Muscle of leg (tissue), 11 donors: ENCODE data around the gene ZBTB22. TPM values are rescaled to one million over a fixed set of nuclear protein-coding genes. Genes with fewer than 3 reads are reported as not detected.
A peak's percentile ranks its signal among the peaks of the same experiment; 100 is the strongest.

Source experiments
- DNase-seq: peaks from one replicate; pipeline ENCODE4 v3.0.0; 2013
- H3K27ac ChIP-seq: one replicate; pipeline ENCODE4 v1.5.1; 2013; ENCODE audit warnings: mild to moderate bottlenecking, low read length, control low read depth
- H3K27me3 ChIP-seq: one replicate; pipeline ENCODE4 v1.6.1; 2013; ENCODE audit warnings: low read length; ENCODE audit not compliant: control insufficient read depth, insufficient read depth
- H3K36me3 ChIP-seq: one replicate; pipeline ENCODE4 v1.6.1; 2013; ENCODE audit warnings: low read length; ENCODE audit not compliant: control insufficient read depth, insufficient read depth
- H3K4me1 ChIP-seq: one replicate; pipeline ENCODE4 v1.6.1; 2013; ENCODE audit warnings: low read length; ENCODE audit not compliant: control insufficient read depth, insufficient read depth
- H3K4me3 ChIP-seq: one replicate; pipeline ENCODE4 v1.5.1; 2013; ENCODE audit warnings: low read length, control low read depth
- H3K9me3 ChIP-seq: replicated peaks from 2 replicates; pipeline ENCODE4 v1.6.1; 2013; ENCODE audit warnings: low read depth, low read length; ENCODE audit not compliant: control insufficient read depth
- WGBS: methylation state at CpG from one replicate; pipeline ENCODE4 v1.1.5; 2013; ENCODE audit warnings: missing lambda C conversion rate; ENCODE audit not compliant: insufficient coverage; 5-methylcytosine and 5-hydroxymethylcytosine counted together
- polyA plus RNA-seq, 8 donors: library from polyadenylated mRNA; unstranded; fragments of 120-200 nt; gene quantifications; one replicate each; pipeline versions ENCODE4 v1.2.1 to v1.2.3, GENCODE V29; 2013; ENCODE audit warnings: inconsistent platforms in 1 of 8, low replicate concordance in 1 of 8; ENCODE audit not compliant: insufficient read length in 8 of 8, insufficient read depth in 1 of 8
- total RNA-seq: library from RNA; stranded (reverse); fragments of 120-200 nt; gene quantifications from one replicate; pipeline ENCODE4 v1.2.4, GENCODE V29; 2013

ZBTB22 gene
- total and polyA plus RNA-seq, 9 donors, result 13.7 to 18.6 (median 15.8) TPM

GRCh38 chr6:33305052-33305451, 12.5 kb downstream of the ZBTB22 start:
- Histone ChIP-seq H3K9me3 (no peaks in the 10 kb centered on the region), H3K4me3 (no peak overlapping the region), H3K36me3 (peaks cover 40% of the 10 kb centered on the region), H3K27ac (no peak overlapping the region), H3K27me3 (no peaks in the 10 kb centered on the region), H3K4me1 (peaks cover 3% of the 10 kb centered on the region)
- 82% methylated on average over 8 of the region's 8 CpGs for WGBS
- DNase-seq, result no peak

- Histone ChIP-seq H3K4me3 (no peak overlapping the region), H3K27me3 (no peaks in the 10 kb centered on the region), H3K9me3 (no peaks in the 10 kb centered on the region), H3K27ac (no peak overlapping the region), H3K36me3 (peaks cover 40% of the 10 kb centered on the region), H3K4me1 (peaks cover 5% of the 10 kb centered on the region)
- DNase-seq, result no peak
- no CpG with 5 or more reads among the region's 16 CpGs for WGBS
Observed at GRCh38 chr6:33304216-33304615, 13.3 kb downstream of the ZBTB22 start.

DNA sequence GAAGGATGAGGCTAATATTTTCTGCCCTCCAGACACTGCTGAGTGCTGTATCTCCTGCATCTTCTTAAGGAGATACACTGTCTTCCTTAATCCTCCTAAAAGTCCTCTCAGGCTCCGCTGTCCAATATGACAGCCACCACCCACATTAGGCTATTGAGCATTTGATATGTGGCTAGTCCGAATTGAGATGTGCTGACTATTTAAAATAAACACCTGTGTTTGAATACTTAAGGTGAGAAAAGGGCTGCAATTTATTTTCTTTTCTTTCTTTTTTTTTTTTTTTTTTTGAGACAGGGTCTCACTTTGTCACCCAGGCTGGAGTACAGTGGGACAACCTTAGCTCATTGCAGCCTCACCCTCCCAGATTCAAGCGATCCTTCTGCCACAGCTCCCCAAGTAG, 15.7 kb downstream of the ZBTB22 start:
- Histone ChIP-seq H3K27me3 (no peaks in the 10 kb centered on the region), H3K36me3 (peaks cover 34% of the 10 kb centered on the region), H3K27ac (no peak overlapping the region), H3K4me1 (peaks cover 16% of the 10 kb centered on the region), H3K9me3 (no peaks in the 10 kb centered on the region), H3K4me3 (no peak overlapping the region)
- no CpG with 5 or more reads among the region's 3 CpGs for WGBS
- no peak for DNase-seq

DNA sequence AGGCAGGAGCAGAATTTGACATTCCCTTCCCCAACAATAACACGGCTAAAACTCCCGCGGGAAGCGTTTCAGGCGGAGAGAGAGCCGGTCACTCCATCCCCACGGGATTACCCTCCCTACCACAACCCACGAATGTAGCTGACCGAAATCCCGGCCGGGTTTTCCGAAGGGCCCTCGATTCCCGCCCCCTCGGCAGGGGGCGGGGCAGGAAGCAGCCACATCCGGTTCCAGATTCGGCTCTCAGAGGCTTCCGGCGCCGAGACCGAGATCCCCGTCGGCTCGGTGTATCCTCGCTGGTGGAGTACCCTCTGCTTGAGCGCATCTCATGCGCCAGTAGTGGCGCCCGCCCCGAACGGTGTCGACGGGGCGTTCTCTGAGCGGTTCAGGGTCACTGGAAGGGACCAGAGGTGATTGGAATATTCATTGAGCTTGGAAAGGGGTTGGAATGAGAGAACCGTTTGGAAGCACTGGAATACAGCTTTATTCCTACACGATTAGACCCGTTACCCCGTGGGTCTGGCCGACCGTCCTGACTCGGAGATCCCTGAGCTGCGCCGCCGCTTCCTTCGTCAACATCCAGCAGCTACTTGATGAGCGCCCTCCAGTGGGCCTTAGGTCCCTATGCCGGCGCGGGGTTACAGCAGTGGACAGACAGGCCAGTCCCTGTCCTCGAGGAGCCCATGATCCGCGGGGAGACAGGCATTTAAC, 18.2 kb downstream of the ZBTB22 start:
- peak; percentile 97 for DNase-seq

GRCh38 chr6:33298773-33299236, 18.7 kb downstream of the ZBTB22 start, which contains the start of gene RGL2:
Gene RGL2, minus strand, starts transcription at chr6:33298942. Its CDS starts 332 bp downstream, at chr6:33298610.
- Histone ChIP-seq H3K9me3 (no peaks in the 10 kb centered on the region), H3K4me3 (peak within 1 kb of the TSS; percentile 88), H3K4me1 (peaks cover 16% of the 10 kb centered on the region), H3K27me3 (no peaks in the 10 kb centered on the region), H3K36me3 (peaks cover 39% of the 10 kb centered on the region), H3K27ac (peak within 1 kb of the TSS; percentile 93)
- peak; percentile 94 for DNase-seq
- 0% methylated on average over 8 of the region's 34 CpGs for WGBS

More for the DNA sequence above, 18.2 kb downstream of the ZBTB22 start:
- 1% methylated on average over 53 of the region's 54 CpGs for WGBS
- H3K9me3 ChIP-seq, result no peaks in the 10 kb centered on the region
- peaks cover 16% of the 10 kb centered on the region for H3K4me1 ChIP-seq
- H3K27ac ChIP-seq, result peak overlapping the region; percentile 93
- H3K36me3 ChIP-seq, result peaks cover 40% of the 10 kb centered on the region
- peak overlapping the region; percentile 88 for H3K4me3 ChIP-seq
- no peaks in the 10 kb centered on the region for H3K27me3 ChIP-seq

GRCh38 chr6:33297956-33298772, 19.4 kb downstream of the ZBTB22 start:
- H3K4me1 ChIP-seq, result peaks cover 16% of the 10 kb centered on the region
- peaks cover 43% of the 10 kb centered on the region for H3K36me3 ChIP-seq
- DNase-seq, result peak; percentile 97
- peak overlapping the region; percentile 88 for H3K4me3 ChIP-seq
- H3K9me3 ChIP-seq, result no peaks in the 10 kb centered on the region
- under 1% methylated on average over 21 of the region's 42 CpGs for WGBS
- no peaks in the 10 kb centered on the region for H3K27me3 ChIP-seq
- H3K27ac ChIP-seq, result peak overlapping the region; percentile 93

- Histone ChIP-seq H3K27me3 (no peaks in the 10 kb centered on the region), H3K4me1 (peaks cover 16% of the 10 kb centered on the region), H3K36me3 (peaks cover 43% of the 10 kb centered on the region), H3K4me3 (peak overlapping the region; percentile 36), H3K27ac (peak overlapping the region; percentile 88), H3K9me3 (no peaks in the 10 kb centered on the region)
- 4% methylated on average over 5 of the region's 16 CpGs for WGBS
- DNase-seq, result peak; percentile 60
Observed at GRCh38 chr6:33297406-33297955, 20.1 kb downstream of the ZBTB22 start.

- peaks cover 49% of the 10 kb centered on the region for H3K36me3 ChIP-seq
- 53% methylated on average over 3 of the region's 12 CpGs for WGBS
- no peak for DNase-seq
- H3K4me3 ChIP-seq, result peak overlapping the region; percentile 36
- H3K27me3 ChIP-seq, result no peaks in the 10 kb centered on the region
- peak overlapping the region; percentile 88 for H3K27ac ChIP-seq
- no peaks in the 10 kb centered on the region for H3K9me3 ChIP-seq
- H3K4me1 ChIP-seq, result peaks cover 16% of the 10 kb centered on the region
Observed at GRCh38 chr6:33296797-33297405, 20.6 kb downstream of the ZBTB22 start.

DNA sequence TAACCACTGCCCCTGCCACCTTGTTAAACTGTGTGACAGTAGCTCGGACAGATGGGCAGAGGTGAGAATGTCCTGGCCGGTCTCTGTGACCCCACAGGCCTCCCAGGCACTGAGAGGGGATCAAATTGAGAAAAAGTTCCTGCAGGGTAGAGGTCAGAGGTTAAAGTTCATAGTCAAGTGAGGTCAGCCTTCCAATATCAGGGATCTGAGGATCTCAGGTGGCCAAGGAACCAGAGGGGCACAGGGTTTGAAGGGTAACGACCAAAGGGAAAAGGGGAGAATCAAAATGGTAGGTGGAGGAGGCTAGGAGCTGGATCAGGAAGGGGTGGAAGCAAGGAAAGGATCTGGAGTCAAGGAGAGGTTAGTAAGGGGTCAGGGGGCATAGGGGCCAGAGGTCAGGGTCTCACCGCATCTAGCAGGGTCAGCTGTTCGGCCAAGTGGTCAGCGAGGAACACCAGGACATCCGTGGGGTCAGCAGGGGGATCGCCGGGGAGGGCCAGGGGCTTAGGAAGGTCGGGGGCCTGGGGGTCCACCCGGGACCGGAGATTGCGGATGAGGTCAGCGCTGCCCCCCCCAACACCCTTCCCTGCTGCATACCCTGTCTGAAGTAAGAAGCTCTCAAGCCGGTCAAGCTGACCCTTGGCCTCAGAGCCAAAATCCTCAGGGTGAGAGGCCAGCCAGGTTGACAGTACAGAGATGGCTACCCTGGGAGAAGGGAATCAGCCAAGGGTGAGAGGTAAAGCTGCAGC, 21.7 kb downstream of the ZBTB22 start:
- Histone ChIP-seq H3K4me3 (no peak overlapping the region), H3K36me3 (peaks cover 56% of the 10 kb centered on the region), H3K27me3 (no peaks in the 10 kb centered on the region), H3K4me1 (peaks cover 16% of the 10 kb centered on the region), H3K9me3 (no peaks in the 10 kb centered on the region), H3K27ac (no peak overlapping the region)
- no peak for DNase-seq
- WGBS, result 73% methylated on average over 14 of the region's 15 CpGs
